ENCODE measurements around the gene FAM118B.

Gene FAM118B

DNA sequence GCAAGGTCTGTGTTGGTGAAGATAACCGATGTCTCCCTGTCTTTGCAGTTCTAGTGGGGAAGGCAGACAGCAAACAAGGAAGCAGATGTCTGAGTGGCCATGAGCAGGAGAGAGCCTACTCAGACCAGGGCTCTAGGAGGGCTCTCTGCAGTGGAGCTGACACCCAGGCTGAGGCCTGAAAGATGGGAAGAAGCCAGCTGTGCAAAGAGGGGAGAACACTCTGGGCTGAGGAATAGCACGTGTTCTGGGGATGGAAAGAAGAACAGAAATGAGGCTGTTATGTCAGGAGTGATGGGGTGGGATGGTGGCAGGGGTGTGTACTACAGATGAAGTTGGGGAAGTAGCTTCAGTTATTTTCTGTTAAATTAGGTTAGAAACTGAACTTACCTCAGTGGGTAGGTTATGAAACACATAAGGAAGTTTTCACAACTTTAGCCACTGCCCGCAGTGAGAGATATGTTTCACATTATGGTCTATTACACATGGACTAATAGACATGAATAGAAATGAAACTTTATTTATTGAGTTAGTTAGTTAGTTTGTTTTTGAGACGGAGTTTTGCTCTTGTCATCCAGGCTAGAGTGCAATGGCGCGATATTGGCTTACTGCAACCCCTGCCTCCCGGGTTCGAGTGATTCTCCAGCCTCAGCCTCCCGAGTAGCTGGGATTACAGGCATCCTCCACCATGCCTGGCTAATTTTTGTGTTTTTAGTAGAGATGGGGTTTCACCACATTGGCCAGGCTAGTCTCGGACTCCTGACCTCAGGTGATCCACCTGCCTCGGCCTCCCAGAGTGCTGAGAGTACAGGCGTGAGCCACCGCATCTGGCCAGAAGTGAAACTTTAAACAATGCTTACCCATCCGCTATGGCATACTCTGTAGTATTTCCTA is 100.1 kb downstream of the FAM118B start:
- DNase-seq (ENCODE audit: low read depth) = no peak
